GM13976 (cell line): ENCODE measurements around the gene RABEP1.

ENCODE experiments used
- DNase-seq: peaks from one replicate; pipeline ENCODE4 v3.0.0; 2012; ENCODE audit warnings: low spot score
- CTCF ChIP-seq: IDR thresholded peaks from 2 replicates; pipeline ENCODE4 v1.5.1; 2012; ENCODE audit warnings: borderline replicate concordance, mild to moderate bottlenecking; ENCODE audit not compliant: insufficient read depth; ENCODE audit errors: extremely low read depth, missing control alignments, control extremely low read depth
- in situ Hi-C: fragments of 300-500 bp; cut with MboI; formaldehyde crosslinking; loops from one replicate; pipeline ENCODE4 v1.12.0; 2022; ENCODE audit warnings: low sequenced_read_pairs, mixed read lengths, inconsistent platforms; ENCODE audit not compliant: unreplicated experiment

RABEP1 gene

GRCh38 chr17:5330981-5331380 lies 48.9 kb downstream of the RABEP1 start:
- no peak for TF ChIP-seq CTCF
- in situ Hi-C loops: no loop called here
- no peak for DNase-seq

GRCh38 chr17:5331506-5331905 lies 49.4 kb downstream of the RABEP1 start:
- no peak for DNase-seq
- no peak for TF ChIP-seq CTCF
- in situ Hi-C loops: no loop called here

GRCh38 chr17:5344914-5345313 lies 62.8 kb downstream of the RABEP1 start:
- TF ChIP-seq CTCF: no peak
- in situ Hi-C loops: no loop called here
- DNase-seq: no peak

- no peak for TF ChIP-seq CTCF
- DNase-seq: no peak
- in situ Hi-C loops: no loop called here
These were observed 70.7 kb downstream of the RABEP1 start for GRCh38 chr17:5352681-5353289.

GRCh38 chr17:5354310-5354709 lies 72.2 kb downstream of the RABEP1 start:
- in situ Hi-C loops: no loop called here
- no peak for TF ChIP-seq CTCF
- DNase-seq: no peak

- no peak for DNase-seq
- TF ChIP-seq CTCF: no peak
- in situ Hi-C loops: no loop called here
These were observed 72.9 kb downstream of the RABEP1 start for GRCh38 chr17:5354886-5355415.
